ENCODE data around the gene HEXD.

DNA sequence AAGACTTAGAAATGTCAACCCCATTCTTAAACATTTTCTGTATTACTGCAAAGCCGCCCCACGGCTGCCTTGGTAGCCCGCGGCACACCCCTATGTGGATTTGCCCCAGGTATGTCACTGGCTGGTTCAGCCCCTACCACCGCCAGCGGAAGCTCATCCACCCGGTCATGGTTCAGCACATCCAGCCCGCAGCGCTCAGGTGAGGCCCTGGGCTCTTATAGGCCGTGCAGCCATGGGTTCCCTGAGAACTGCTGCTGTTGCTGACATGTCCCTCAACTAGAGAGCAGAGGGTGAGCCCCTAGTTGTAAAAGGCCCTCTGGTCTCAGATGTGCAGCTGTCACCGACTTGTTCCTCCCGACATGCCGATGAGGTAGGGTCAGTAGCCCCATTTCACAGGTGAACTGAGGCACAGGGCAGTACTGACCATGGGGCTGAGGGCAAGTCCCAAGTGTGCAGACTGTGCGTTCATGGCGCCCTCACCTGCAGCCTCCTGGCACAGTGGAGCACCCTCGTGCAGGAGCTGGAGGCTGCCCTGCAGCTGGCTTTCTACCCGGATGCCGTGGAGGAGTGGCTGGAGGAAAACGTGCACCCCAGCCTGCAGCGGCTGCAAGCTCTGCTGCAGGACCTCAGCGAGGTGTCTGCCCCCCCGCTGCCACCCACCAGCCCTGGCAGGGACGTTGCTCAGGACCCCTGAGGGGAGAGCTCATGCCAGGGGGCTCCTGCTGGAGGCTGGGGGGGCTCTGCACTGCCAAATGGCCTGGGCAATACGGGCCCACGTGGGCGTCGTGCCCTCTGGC lies 23.7 kb downstream of the HEXD start:
- TF ChIP-seq CTCF (IDR thresholded peaks at IDR 0.05) (no peak), POLR2AphosphoS5 (IDR thresholded peaks at IDR 0.05; ENCODE audit: insufficient read depth in 1 of 2, low read depth in 1 of 2) (no peak), POLR2A (IDR thresholded peaks at IDR 0.05) (no peak)

Data from vagina (tissue), 2 donors.